Measurements from ENCODE around the gene OPCML. TPM values are rescaled to one million over a fixed set of nuclear protein-coding genes. Genes with fewer than 3 reads are reported as not detected.

The OPCML gene
- total RNA-seq, 1 donor, result not detected

DNA sequence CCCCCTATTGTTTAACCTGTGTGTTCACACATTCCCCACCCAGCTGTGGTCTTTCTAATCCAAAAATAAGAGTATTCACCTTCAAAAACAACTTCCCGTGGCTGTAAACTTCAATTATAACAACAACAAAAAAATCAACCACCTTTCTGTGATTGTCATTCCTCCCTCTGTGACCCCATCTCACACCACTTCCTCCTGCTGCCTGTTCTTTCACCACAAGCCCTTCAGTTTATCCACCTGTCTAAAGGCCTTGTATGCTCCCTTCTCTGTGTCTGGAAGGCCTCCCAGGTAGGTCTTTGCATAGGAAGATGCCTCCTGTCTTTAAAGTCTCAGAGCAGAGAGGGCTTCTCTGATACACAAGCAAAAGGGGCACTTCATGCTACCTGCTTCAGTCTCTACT lies 707.7 kb downstream of the OPCML start:
- TF ChIP-seq, protein P1, sequence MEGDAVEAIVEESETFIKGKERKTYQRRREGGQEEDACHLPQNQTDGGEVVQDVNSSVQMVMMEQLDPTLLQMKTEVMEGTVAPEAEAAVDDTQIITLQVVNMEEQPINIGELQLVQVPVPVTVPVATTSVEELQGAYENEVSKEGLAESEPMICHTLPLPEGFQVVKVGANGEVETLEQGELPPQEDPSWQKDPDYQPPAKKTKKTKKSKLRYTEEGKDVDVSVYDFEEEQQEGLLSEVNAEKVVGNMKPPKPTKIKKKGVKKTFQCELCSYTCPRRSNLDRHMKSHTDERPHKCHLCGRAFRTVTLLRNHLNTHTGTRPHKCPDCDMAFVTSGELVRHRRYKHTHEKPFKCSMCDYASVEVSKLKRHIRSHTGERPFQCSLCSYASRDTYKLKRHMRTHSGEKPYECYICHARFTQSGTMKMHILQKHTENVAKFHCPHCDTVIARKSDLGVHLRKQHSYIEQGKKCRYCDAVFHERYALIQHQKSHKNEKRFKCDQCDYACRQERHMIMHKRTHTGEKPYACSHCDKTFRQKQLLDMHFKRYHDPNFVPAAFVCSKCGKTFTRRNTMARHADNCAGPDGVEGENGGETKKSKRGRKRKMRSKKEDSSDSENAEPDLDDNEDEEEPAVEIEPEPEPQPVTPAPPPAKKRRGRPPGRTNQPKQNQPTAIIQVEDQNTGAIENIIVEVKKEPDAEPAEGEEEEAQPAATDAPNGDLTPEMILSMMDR (IDR thresholded peaks at IDR 0.05; ENCODE audit: insufficient read depth, low read depth, low read length), result no peak
- no peak overlapping the region for H3K4me3 ChIP-seq (ENCODE audit: low read depth, low read length)
- no peak for DNase-seq (ENCODE audit: low read depth)

DNA sequence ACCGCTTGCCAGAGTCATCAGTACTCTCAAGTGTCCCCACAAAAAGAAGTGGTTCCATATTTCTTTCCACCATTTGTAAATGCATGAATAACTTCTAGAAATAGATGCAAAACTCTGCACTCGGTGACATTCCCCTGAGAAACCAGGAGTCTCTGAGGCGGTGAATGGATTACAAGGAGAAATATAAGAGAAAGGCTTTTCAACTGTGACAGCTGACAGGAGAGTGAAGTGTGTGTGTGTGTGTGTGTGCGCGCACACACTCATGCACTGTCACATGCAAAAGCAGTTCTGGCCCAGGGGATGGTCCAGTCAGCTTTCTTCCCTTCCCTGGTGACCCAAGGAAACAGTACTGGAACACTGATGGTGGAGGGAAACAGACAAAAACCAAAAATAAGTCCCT lies 710.0 kb downstream of the OPCML start:
- DNase-seq (ENCODE audit: low read depth), result no peak
- TF ChIP-seq, protein P1 (IDR thresholded peaks at IDR 0.05; ENCODE audit: insufficient read depth, low read depth, low read length), result no peak
- H3K4me3 ChIP-seq (ENCODE audit: low read depth, low read length), result no peak overlapping the region

DNA sequence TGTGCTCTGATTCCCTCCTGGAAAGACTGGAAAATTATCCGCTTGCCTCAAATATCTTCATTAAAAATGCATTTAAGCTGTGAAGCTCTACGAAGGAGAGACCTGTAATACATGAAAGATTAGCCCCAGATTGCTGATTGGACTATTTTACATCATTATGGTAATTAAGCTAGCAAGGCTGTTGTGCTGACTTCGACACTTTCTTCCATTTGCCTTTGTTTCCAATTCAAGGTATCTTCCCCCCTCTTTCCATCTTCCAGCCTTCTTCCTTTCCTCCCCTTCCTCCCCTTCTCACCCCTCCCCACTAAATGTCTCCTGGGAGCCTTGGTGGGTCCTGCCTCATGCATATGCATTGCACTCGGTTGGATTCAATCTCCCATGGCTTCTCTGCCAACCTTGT lies 710.8 kb downstream of the OPCML start:
- TF ChIP-seq, protein P1 (IDR thresholded peaks at IDR 0.05; ENCODE audit: insufficient read depth, low read depth, low read length), result no peak
- no peak overlapping the region for H3K4me3 ChIP-seq (ENCODE audit: low read depth, low read length)
- DNase-seq (ENCODE audit: low read depth), result no peak

DNA sequence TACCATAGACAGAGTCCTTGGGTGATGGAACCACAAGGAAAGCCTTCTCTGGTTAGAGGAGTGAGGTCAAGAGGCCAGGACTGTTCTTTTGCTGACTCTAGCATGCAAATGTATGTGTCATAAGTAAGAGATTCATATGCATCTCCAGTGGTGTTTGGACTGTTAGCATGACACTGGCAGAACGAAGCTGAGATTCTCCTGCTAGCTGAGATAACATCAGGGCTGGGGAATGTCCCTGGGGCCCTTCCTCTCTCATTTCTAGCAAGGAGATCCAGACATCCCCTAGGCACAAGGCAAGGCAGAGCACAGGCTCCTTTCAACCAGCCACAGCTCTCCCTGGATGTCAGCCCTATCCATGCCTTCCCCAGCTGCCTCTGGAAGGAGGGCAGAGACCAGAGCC lies 711.3 kb downstream of the OPCML start:
- H3K4me3 ChIP-seq (ENCODE audit: low read depth, low read length), result no peak overlapping the region
- TF ChIP-seq, protein P1 (IDR thresholded peaks at IDR 0.05; ENCODE audit: insufficient read depth, low read depth, low read length), result no peak
- DNase-seq (ENCODE audit: low read depth), result no peak

DNA sequence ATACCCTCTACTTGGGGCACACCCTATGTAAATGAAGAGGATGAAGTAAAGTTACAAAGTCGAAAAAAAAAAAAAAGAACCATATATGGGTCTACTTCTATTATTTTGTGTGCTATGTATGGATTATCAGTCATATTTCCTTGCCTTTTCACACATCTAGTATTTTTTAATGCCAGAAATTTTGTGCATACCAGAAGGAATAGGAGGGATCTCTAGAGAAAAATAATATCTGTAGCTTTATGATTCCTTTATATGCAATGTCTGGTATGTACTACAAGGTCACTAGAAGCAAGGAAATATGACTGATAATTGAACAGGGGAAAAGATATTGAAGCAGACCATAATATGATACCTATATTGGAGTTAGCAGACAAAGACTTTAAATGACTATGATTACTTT lies 713.4 kb downstream of the OPCML start:
- no peak overlapping the region for H3K4me3 ChIP-seq (ENCODE audit: low read depth, low read length)
- no peak for DNase-seq (ENCODE audit: low read depth)
- TF ChIP-seq, protein P1 (IDR thresholded peaks at IDR 0.05; ENCODE audit: insufficient read depth, low read depth, low read length), result no peak

- no peak for DNase-seq (ENCODE audit: low read depth)
- H3K4me3 ChIP-seq (ENCODE audit: low read depth, low read length), result no peak overlapping the region
- TF ChIP-seq, protein P1 (IDR thresholded peaks at IDR 0.05; ENCODE audit: insufficient read depth, low read depth, low read length), result no peak
Observed at GRCh38 chr11:132817387-132817786, 714.9 kb downstream of the OPCML start.

DNA sequence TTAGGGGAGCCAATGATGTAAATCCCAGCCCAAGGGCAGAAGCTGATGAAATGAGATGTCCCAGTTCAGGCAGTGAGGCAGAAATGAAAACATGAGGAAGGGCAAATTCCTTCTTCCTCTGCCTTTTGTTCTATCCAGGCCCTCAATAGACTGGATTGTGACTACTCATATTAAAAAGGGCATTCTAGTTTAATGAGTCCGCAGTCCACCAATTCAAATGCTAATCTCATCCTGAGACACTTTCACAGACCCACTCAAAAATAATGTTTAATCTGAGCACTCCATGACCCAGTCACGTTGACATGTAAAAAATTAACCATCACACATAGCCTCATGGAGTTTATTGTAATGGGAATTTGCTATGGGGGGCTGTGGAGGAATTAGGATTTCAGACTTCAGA lies 717.9 kb downstream of the OPCML start:
- no peak for DNase-seq (ENCODE audit: low read depth)
- TF ChIP-seq, protein P1 (IDR thresholded peaks at IDR 0.05; ENCODE audit: insufficient read depth, low read depth, low read length), result no peak

More for the DNA sequence above, 717.9 kb downstream of the OPCML start:
- H3K4me3 ChIP-seq (ENCODE audit: low read depth, low read length), result no peak overlapping the region
